Liver (tissue), 3 donors: Measurements from ENCODE around the gene DUSP1.

ENCODE experiments used
- CTCF ChIP-seq: fragments of 150-350 bp; IDR thresholded peaks from 2 replicates; pipeline ENCODE4 v1.5.1; 2017; ENCODE audit warnings: improper control_type of control experiment, low read depth, low read length; ENCODE audit not compliant: missing input control
- EGR1 ChIP-seq, 2 donors: IDR thresholded peaks; 2 replicates each; pipeline ENCODE4 v1.6.1; 2016 to 2018; ENCODE audit warnings: antibody characterized with exemption in 2 of 2, low read depth in 2 of 2
- FOXA2 ChIP-seq: IDR thresholded peaks from 2 replicates; pipeline ENCODE4 v1.6.1; 2016; ENCODE audit warnings: antibody characterized with exemption
- GABPA ChIP-seq, 2 donors: IDR thresholded peaks in 1 of 2; conservative IDR thresholded peaks in 1 of 2; 2 replicates each; pipeline ENCODE4 v1.6.1; 2016; ENCODE audit warnings: antibody characterized with exemption in 2 of 2, mild to moderate bottlenecking in 1 of 2, moderate library complexity in 1 of 2
- JUND ChIP-seq, 2 donors: IDR thresholded peaks; 2 replicates each; pipeline ENCODE4 v1.6.1; 2016; ENCODE audit warnings: antibody characterized with exemption in 2 of 2
- MAX ChIP-seq: IDR thresholded peaks from 2 replicates; pipeline ENCODE4 v1.6.1; 2016; ENCODE audit warnings: antibody characterized with exemption
- RAD21 ChIP-seq, 2 donors: IDR thresholded peaks; 2 replicates each; pipeline ENCODE4 v1.6.1; 2016; ENCODE audit warnings: antibody characterized with exemption in 2 of 2, mild to moderate bottlenecking in 2 of 2
- REST ChIP-seq: IDR thresholded peaks from 2 replicates; pipeline ENCODE4 v1.6.1; 2016; ENCODE audit warnings: antibody characterized with exemption, mild to moderate bottlenecking
- SP1 ChIP-seq: IDR thresholded peaks from 2 replicates; pipeline ENCODE4 v1.6.1; 2018; ENCODE audit warnings: antibody characterized with exemption, mild to moderate bottlenecking
- TAF1 ChIP-seq: conservative IDR thresholded peaks from 2 replicates; pipeline ENCODE4 v1.6.1; 2016; ENCODE audit warnings: antibody characterized with exemption, mild to moderate bottlenecking
- YY1 ChIP-seq: IDR thresholded peaks from 2 replicates; pipeline ENCODE4 v1.6.1; 2016; ENCODE audit warnings: antibody characterized with exemption, mild to moderate bottlenecking
- donor health status: healthy.
- donor health status: healthy.

GRCh38 chr5:172721455-172722326 lies 49.3 kb downstream of the DUSP1 start:
- TF ChIP-seq CTCF (no peak), EGR1 (IDR thresholded peaks at IDR 0.05; ENCODE audit: low read depth in 2 of 2) (peak; percentile 72 to 88), MAX (peak; percentile 70), REST (peak; percentile 43), SP1 (peak; percentile 91), RAD21 (IDR thresholded peaks at IDR 0.05) (peak; percentile 56 to 58), JUND (IDR thresholded peaks at IDR 0.05) (peak; percentile 98 to 99), TAF1 (no peak), YY1 (peak; percentile 53), FOXA2 (no peak), GABPA (IDR thresholded peaks at IDR 0.05 in 1 of 2, conservative IDR thresholded peaks at IDR 0.05 in 1 of 2) (peak in 1 of 2 donors; percentile 36)
